ENCODE results near the gene PLD3. TPM values are rescaled to one million over a fixed set of nuclear protein-coding genes. Genes with fewer than 3 reads are reported as not detected.

PLD3 gene
- total and polyA plus RNA-seq, 2 donors (not counting 3 experiments of a cell fraction or from before 2014, with no cell fraction given) = 166 to 479 TPM

- Histone ChIP-seq H3K4me2 (ENCODE audit: insufficient read depth, low read length) (no peak overlapping the region), H3K27ac (ENCODE audit: insufficient read depth, low read depth, low read length) (no peak overlapping the region), H3K4me3 (replicated peaks in 1 of 3; ENCODE audit: insufficient read depth in 1 of 3, low read depth in 1 of 3, low read length in 3 of 3) (no peak overlapping the region), H3K9me1 (replicated peaks; ENCODE audit: control insufficient read depth, extremely low read depth, insufficient read depth, low read length) (no peaks in the 10 kb centered on the region), H3K9me3 (replicated peaks; ENCODE audit: control insufficient read depth, insufficient read depth, low read length) (no peaks in the 10 kb centered on the region), H4K20me1 (replicated peaks; ENCODE audit: control insufficient read depth, extremely low read depth, insufficient read depth, low read length) (no peaks in the 10 kb centered on the region), H2AFZ (ENCODE audit: low read depth, low read length) (no peak overlapping the region), H3K27me3 (ENCODE audit: control insufficient read depth in 2 of 2, insufficient read depth in 2 of 2, low read length in 2 of 2) (no peaks in the 10 kb centered on the region), H3K4me1 (ENCODE audit: control insufficient read depth, extremely low read depth, insufficient read depth, low read length) (no peaks in the 10 kb centered on the region), H3K36me3 (ENCODE audit: control insufficient read depth in 2 of 2, extremely low read depth in 1 of 2, insufficient read depth in 2 of 2, low read length in 2 of 2) (no peaks in the 10 kb centered on the region), H3K79me2 (ENCODE audit: control insufficient read depth, insufficient read depth, low read length) (no peaks in the 10 kb centered on the region), H3K9ac (replicated peaks; ENCODE audit: extremely low read depth, insufficient read depth, low read length) (no peak overlapping the region)
- ChIA-PET CTCF (interaction anchor here (1.1 kb wide), 1 partner anchor 28 kb away, joined by 3 read pairs; no protein-coding TSS in a partner anchor), POLR2A (no interaction called here)
- no peak for DNase-seq (ENCODE audit: low read depth, low spot score)
- intact Hi-C loops (cut with micrococcal nuclease) = no loop called here
- dilution Hi-C loops (cut with MboI; ENCODE audit: extremely low pct_ligation_motif_present, low sequenced_read_pairs) = no loop called here
- no peak for FAIRE-seq
- no TSS peak for BruUV-seq (replicated peaks)
- TF ChIP-seq CTCF (IDR thresholded peaks at IDR 0.05; ENCODE audit: extremely low read depth in 1 of 2, insufficient read depth in 1 of 2, low read depth in 1 of 2, low read length in 2 of 2) (peak in 1 of 2 donors; percentile 34), GATA2 (IDR thresholded peaks at IDR 0.05; ENCODE audit: insufficient read depth, insufficient read length, low read depth, low read length) (no peak)
Observed at GRCh38 chr19:40392894-40393517, 44.5 kb downstream of the PLD3 start.

GRCh38 chr19:40393894-40394815 is 45.7 kb downstream of the PLD3 start:
- FAIRE-seq = no peak
- Histone ChIP-seq H4K20me1 (replicated peaks; ENCODE audit: control insufficient read depth, extremely low read depth, insufficient read depth, low read length) (no peaks in the 10 kb centered on the region), H2AFZ (ENCODE audit: low read depth, low read length) (no peak overlapping the region), H3K9me3 (replicated peaks; ENCODE audit: control insufficient read depth, insufficient read depth, low read length) (no peaks in the 10 kb centered on the region), H3K9me1 (replicated peaks; ENCODE audit: control insufficient read depth, extremely low read depth, insufficient read depth, low read length) (no peaks in the 10 kb centered on the region), H3K9ac (replicated peaks; ENCODE audit: extremely low read depth, insufficient read depth, low read length) (no peak overlapping the region), H3K4me3 (replicated peaks in 1 of 3; ENCODE audit: insufficient read depth in 1 of 3, low read depth in 1 of 3, low read length in 3 of 3) (no peak overlapping the region), H3K36me3 (ENCODE audit: control insufficient read depth in 2 of 2, extremely low read depth in 1 of 2, insufficient read depth in 2 of 2, low read length in 2 of 2) (no peaks in the 10 kb centered on the region), H3K4me2 (ENCODE audit: insufficient read depth, low read length) (no peak overlapping the region), H3K4me1 (ENCODE audit: control insufficient read depth, extremely low read depth, insufficient read depth, low read length) (no peaks in the 10 kb centered on the region), H3K27ac (ENCODE audit: insufficient read depth, low read depth, low read length) (no peak overlapping the region), H3K79me2 (ENCODE audit: control insufficient read depth, insufficient read depth, low read length) (no peaks in the 10 kb centered on the region), H3K27me3 (ENCODE audit: control insufficient read depth in 2 of 2, insufficient read depth in 2 of 2, low read length in 2 of 2) (no peaks in the 10 kb centered on the region)
- dilution Hi-C loops (cut with MboI; ENCODE audit: extremely low pct_ligation_motif_present, low sequenced_read_pairs) (no loop called here), intact Hi-C loops (cut with micrococcal nuclease) (no loop called here)
- no peak for DNase-seq (ENCODE audit: low read depth, low spot score)
- TF ChIP-seq POLR2A (IDR thresholded peaks at IDR 0.05; ENCODE audit: low read depth, low read length) = no peak
- TF ChIP-seq EZH2 (IDR thresholded peaks at IDR 0.05; ENCODE audit: borderline replicate concordance, low read depth, low read length, severe bottlenecking) = no peak
- TF ChIP-seq FOS (IDR thresholded peaks at IDR 0.05; ENCODE audit: borderline replicate concordance, insufficient read depth, low read length) = no peak
- no peak for TF ChIP-seq JUN (IDR thresholded peaks at IDR 0.05; ENCODE audit: borderline replicate concordance, insufficient read depth, insufficient read length, low read depth)
- TF ChIP-seq CTCF (IDR thresholded peaks at IDR 0.05; ENCODE audit: extremely low read depth in 1 of 2, insufficient read depth in 1 of 2, low read depth in 1 of 2, low read length in 2 of 2) = no peak
- TF ChIP-seq MAX (IDR thresholded peaks at IDR 0.05; ENCODE audit: insufficient read depth, insufficient read length) = no peak
- TF ChIP-seq POLR2AphosphoS5 (IDR thresholded peaks at IDR 0.05; ENCODE audit: insufficient read depth, low read depth, low read length) = no peak
- no peak for TF ChIP-seq MYC (IDR thresholded peaks at IDR 0.05; ENCODE audit: low read depth, low read length)
- ChIA-PET CTCF (interaction anchor here (0.8 to 1.2 kb wide), 2 partner anchors 12 to 26 kb away, joined by 3 to 5 read pairs; no protein-coding TSS in a partner anchor), POLR2A (no interaction called here)
- BruUV-seq (replicated peaks) = no TSS peak

Measured in endothelial cell of umbilical vein (primary cell).